Middle frontal gyrus (tissue), 1 donor: ENCODE data around the gene DGCR2.
"Not testable (repeated sequence)": the region's sequence is repeated elsewhere in the genome, so short reads cannot be mapped to it uniquely, and the experiment has no call there.

Source experiments
- DNase-seq: peaks from one replicate; pipeline ENCODE4 v3.0.0-alpha.2; 2015; ENCODE audit warnings: low spot score; ENCODE audit errors: extremely low spot score

The DGCR2 gene

DNA sequence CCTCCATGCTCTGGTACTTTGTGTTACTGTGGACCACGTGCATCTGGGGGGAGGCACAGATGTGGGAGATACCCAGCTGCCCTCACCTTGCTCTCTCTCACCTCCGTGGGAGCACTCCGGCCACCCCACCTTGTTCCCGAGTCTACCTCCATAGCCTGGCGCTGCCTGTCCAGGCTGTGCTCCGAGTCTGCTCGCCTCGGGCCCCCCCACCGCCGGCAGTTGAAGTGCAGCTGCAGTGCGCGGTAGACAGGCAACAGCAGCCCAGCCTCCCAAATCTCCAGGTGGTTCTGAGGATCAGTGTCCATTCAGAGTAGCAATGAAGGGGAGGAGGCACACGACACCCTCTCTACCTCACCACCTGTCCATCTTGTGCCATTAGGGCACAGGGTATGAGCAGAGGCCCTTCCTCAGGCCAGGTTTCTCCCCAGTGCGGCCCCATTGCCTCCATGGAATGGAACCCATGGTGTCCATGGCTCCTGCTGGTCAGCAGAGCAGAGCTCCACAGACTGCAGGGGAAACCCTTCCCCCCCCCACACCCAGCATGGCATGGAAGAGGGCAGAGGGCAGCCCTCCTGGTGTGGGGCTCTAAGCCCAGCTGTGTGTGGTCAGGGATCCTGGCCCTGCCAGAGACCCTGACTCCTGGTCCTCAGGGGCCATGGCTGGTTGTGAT lies 89.2 kb downstream of the DGCR2 start:
- not testable (repeated sequence) for DNase-seq

GRCh38 chr22:19032156-19032785 lies 89.9 kb downstream of the DGCR2 start:
- not testable (repeated sequence) for DNase-seq

- not testable (repeated sequence) for DNase-seq
These were observed 91.3 kb downstream of the DGCR2 start for GRCh38 chr22:19030889-19031252.

DNA sequence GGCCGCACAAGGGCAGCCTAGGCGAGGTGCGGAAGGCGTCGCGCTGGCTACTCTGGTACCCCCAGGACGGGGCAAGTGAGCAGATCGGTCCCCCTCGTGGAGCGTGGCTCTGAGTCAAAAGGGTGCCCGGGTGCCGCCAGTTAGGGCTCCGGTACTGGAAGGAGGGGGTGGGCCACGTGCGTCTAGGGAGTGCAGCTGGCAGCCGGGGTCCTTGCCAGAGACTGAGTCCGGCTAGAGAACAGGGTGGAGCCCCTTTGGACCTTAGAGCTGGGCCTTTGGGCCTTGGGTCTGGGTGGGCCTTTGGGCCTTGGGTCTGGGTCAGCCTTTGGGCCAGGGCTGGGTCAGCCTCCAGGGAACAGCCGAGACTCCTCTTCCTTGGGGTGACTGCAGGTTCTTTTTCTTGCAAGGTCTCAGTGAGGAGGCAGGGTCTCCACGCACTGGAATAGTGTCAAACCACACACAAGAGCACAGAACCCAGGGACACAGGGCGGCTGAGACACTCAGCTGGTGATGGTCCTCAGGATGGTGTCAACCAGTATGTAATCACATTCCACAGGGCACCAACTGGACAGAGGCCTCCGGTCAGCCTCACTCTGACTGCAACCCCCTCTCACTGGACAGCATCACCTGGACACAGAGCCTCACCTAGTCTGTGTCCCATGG lies 91.9 kb downstream of the DGCR2 start:
- not testable (repeated sequence) for DNase-seq

DNA sequence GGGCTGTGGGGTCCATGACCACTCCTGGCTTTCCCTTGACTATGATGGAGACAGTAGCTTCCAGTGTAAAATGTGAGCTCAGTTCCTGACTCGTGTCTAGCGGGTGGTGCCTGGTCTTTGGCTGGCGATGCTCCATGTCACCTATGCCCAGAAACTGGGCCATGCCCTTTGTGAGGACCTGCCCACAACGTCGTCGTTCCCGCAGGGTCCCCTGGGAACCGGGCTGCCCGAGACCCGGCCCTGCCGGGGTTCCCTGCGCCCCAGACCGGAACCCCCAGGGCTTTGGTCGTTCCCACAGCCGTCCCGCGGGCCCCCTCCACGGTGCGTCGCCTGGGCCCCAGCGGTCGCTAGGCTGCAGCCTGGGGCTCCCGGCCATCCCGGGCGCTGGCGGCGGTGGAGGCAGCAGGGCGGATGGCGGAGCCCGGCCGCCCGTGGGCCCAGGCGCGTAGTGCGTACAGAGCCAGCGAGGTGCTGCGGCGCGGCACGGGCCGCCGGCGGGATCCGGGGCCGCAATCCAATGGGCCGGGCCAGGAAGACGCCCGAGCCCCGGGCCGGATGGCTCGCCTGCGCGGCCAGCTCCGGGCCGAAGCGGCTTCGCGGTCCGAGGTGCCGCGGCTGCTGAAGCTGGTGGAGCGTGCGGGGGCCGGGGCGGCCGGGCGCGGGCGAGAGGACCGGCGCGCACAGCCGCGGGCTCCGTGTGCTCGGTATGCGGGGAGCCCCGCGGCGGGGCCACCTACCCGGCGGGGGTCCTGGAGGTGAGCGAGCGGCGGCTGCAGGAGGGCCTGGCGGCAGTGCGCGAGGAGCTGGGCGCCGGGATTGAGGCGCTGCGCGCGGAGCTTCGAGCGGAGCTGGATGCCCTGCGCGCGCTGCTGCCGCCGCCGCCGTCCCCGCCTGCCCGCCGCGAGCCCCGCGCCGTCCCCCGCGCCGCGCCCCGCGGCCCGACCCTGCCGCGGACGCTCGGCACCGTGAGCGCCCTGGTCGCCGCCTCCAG lies 92.8 kb downstream of the DGCR2 start:
- not testable (repeated sequence) for DNase-seq

DNA sequence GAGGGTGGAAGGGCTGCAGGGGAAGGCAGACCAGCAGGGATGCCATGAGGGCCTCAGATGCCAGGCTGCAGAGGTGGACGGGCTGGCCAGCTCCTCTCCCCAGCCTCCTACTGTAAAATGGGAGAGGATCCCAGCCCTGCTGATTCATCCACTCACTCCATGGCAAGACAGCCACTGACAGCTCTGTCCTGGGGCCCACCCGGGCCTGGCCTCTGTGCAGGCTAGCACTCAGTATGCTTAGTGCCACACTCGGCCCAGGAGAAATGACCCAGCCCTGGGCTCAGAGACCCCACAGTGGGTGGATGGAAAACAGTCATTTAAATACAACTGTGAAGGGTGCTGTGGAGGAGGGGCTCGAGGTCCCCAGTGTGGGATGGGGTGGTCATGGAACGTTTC lies 94.2 kb downstream of the DGCR2 start:
- DNase-seq = not testable (repeated sequence)

DNA sequence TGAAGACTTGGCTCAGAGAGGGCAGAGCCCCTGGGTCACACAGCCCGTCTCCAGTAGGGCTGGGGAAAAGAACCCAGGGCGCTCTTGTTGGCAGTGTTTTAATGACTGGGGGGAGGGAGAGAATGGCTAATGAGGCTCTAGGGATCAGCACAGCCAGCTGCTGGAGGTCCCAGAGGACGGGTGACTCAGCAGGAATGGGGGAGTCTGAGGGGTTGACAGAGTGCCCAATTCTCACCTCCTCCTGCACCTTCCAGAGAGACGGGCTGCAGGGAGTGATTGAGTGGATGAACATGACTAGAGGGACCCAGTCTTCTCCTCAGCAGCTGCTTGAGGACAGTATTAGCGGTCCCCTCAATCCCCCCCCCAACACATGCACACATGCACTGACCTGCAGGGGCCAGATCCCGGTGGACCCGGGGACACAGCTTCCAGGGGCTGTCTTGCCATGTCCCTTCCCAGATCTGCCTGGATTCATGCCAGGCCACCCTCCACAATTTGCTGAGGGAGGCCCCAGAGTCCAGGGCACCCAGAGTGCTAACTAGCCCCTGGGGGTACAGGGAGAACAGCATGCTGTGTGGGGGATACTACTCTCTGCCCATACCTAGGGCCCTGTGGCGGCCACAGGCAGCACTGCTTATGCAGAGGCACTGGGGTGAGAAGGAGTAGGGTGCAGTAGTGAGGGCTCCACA lies 94.7 kb downstream of the DGCR2 start:
- DNase-seq = not testable (repeated sequence)

GRCh38 chr22:19026080-19026479 lies 96.1 kb downstream of the DGCR2 start:
- DNase-seq = not testable (repeated sequence)

DNA sequence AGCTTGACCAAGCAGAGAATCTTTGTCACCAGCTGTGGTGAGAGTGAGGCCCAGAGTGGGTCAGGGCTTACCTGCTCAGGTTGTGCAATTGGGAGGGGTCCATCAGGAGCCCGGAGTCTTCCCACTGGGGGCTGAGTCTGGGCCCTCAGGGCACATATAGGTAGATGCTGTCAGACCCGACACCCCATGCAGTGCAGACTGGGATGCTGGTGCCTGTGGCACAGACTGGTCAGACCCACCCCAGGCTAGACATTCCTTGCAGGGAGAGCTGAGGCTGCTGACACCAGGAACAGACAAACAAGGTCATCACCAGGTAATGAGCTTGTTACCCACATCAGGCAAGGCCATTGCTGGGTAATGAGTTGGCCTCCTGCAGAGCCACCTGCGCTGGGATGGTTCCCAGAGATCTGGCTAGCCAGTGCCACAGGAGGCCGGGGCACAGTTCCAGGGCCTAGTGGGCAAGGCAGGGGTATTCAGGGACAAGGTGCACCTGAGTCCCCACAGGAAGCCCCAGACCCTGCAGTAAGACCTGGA lies 97.2 kb downstream of the DGCR2 start:
- not testable (repeated sequence) for DNase-seq

GRCh38 chr22:19023931-19024330 lies 98.3 kb downstream of the DGCR2 start:
- DNase-seq = not testable (repeated sequence)

- no peak for DNase-seq
These were observed 99.5 kb downstream of the DGCR2 start for GRCh38 chr22:19022755-19023154.

DNA sequence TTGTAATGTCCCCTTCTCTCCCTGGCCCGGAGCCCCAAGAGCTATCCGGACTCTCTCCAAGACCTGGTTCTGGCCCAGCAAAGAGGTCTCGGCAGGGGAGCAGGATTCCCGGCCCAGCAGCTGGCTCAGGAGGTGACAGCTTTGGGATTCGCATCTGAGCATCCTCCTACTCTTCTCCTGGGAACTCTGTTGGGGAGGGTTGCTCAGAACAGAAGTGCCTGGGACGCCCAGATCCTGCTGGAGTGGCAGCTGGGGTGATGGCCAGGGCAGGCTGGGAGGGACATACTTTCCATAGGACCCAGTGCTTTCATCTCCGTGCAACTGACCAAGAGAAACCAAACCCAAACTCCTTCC lies 102.6 kb downstream of the DGCR2 start:
- DNase-seq = no peak

DNA sequence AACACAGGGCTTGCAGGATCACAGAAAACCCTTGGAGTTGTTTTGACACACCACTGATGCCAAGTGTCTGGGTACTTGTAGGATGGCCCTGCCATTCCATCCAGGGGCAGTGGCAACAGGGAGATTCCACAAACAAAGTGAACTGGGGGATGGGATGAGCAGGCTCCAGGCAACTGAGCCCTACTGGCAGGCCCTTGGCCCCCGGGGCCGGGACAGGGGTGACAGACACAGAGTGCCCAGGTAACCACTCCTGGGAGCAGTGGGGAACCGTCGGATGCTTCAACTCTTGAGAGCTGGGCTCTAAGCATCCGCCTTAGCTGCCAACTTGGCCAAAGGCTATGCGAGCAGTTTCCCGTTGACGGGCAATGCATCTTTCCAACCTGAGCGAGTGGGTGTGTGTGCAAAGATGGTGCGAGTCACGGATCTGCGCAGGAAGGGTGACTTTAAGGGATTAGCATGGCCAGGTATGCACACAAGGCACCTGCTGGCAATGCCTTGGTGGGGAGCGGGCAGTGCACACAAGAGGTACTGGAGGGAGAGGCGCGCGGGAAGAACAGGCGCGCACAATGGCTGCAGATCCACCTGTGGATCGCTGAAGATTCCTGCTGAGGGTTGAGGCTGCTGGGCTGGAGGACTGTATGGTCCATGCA lies 103.1 kb downstream of the DGCR2 start:
- DNase-seq = no peak

GRCh38 chr22:19018256-19018655 lies 104.0 kb downstream of the DGCR2 start:
- no peak for DNase-seq

DNA sequence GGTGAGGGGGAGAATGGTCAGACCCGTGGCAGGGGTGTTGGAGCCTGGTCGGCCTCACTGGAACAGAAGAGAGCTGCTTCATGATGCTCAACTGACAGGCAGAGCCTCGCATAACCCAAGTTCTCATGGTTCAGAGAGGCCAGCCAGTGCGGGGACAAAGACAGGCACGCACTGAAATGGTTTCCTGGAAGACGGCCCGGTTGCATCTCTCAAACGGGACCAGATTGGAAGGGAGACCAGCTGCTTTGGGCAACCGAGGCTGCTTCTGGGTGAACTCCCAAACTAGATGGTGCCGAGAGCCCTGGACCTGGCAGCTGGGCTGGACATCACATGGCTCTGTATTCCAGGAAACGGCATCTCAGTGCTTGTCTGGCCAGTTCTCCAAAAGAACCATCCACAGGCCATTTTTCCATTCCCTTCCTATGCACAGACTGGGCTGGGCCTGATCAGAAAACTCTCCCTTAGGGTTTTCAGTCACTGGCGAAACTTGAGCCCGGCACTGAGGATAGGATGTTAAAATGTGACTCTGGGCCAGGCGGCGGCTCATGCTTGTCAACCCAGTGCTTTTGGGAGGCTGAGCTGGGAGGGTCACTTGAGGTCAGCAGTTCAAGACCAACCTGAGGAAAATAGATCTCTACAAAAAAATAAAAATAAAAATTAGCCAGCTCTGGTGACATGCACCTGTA lies 106.0 kb downstream of the DGCR2 start:
- no peak for DNase-seq

GRCh38 chr22:19014886-19015285 lies 107.3 kb downstream of the DGCR2 start:
- DNase-seq = no peak

GRCh38 chr22:19013881-19014598 lies 108.2 kb downstream of the DGCR2 start:
- DNase-seq = not testable (repeated sequence)

- not testable (repeated sequence) for DNase-seq
These were observed 108.8 kb downstream of the DGCR2 start for GRCh38 chr22:19013411-19013810.
